Upper lobe of left lung (tissue), 4 donors: ENCODE data around the gene ZNF436.

Source experiments
- CTCF ChIP-seq, 6 experiments: fragments of 450-650 bp in 4 of 6; fragments of 200-600 bp in 2 of 6; sonication (generic) in 2 of 6; IDR thresholded peaks; one replicate each; pipeline ENCODE4 v1.5.1; 2016 to 2019; ENCODE audit warnings: antibody characterized with exemption in 6 of 6
- POLR2A ChIP-seq, 4 donors: fragments of 450-650 bp; IDR thresholded peaks; one replicate each; pipeline ENCODE4 v1.5.1; 2016 to 2017; ENCODE audit warnings: antibody characterized with exemption in 4 of 4, mild to moderate bottlenecking in 2 of 4

- no peak for TF ChIP-seq CTCF (IDR thresholded peaks at IDR 0.05)
- TF ChIP-seq POLR2A (IDR thresholded peaks at IDR 0.05), result no peak
Observed at GRCh38 chr1:23366598-23366997, 3.0 kb downstream of the ZNF436 start.
